Measurements from ENCODE around the gene TSFM.

DNA sequence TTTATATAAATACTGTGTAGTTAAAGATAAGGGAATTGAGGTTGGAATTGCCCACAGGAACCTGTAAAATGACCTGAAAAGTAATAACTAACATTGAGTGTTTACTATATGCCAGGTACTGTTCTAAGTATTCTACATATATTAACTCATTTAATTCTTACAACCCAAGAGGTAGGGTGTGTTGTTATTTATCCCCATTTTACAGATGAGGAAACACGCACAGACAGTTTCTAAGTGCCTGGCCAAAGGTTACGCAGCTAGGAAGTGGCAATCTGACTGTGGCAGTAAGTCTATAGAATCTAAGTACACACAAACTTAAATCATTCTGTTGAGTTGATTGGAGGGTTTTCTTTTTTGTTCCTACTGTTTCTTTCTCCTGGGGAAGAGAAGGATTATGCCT lies 38.8 kb upstream of the TSFM start:
- TF ChIP-seq, protein P1, sequence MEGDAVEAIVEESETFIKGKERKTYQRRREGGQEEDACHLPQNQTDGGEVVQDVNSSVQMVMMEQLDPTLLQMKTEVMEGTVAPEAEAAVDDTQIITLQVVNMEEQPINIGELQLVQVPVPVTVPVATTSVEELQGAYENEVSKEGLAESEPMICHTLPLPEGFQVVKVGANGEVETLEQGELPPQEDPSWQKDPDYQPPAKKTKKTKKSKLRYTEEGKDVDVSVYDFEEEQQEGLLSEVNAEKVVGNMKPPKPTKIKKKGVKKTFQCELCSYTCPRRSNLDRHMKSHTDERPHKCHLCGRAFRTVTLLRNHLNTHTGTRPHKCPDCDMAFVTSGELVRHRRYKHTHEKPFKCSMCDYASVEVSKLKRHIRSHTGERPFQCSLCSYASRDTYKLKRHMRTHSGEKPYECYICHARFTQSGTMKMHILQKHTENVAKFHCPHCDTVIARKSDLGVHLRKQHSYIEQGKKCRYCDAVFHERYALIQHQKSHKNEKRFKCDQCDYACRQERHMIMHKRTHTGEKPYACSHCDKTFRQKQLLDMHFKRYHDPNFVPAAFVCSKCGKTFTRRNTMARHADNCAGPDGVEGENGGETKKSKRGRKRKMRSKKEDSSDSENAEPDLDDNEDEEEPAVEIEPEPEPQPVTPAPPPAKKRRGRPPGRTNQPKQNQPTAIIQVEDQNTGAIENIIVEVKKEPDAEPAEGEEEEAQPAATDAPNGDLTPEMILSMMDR (IDR thresholded peaks at IDR 0.05; ENCODE audit: low read depth, low read length, poor library complexity, severe bottlenecking) = no peak
- TF ChIP-seq EZH2phosphoT487 (IDR thresholded peaks at IDR 0.05; ENCODE audit: borderline replicate concordance, low read length) = no peak

All from DOHH2 (cell line).